ENCODE results near the gene CYP4B1.

DNA sequence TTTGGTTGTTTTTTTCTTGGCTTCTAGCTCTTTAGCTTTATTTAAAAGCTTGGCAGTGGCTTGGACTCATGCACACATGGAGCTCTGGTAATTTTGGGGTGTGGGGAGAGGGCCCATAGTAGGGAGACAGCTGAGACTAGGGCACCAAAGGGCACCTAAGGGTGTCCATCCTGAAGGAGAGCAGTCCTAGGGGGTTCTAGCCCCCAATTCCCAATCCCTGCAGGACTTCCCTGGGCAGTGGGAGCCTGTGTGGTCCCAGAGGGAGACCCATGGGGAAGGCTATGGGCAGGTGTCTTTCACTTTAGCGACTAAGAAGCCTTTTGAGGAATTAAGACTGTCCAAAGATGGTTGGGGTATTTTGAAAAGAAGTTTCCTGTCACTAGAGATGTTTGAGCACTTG lies 6.9 kb downstream of the CYP4B1 start:
- TF ChIP-seq, protein P1, sequence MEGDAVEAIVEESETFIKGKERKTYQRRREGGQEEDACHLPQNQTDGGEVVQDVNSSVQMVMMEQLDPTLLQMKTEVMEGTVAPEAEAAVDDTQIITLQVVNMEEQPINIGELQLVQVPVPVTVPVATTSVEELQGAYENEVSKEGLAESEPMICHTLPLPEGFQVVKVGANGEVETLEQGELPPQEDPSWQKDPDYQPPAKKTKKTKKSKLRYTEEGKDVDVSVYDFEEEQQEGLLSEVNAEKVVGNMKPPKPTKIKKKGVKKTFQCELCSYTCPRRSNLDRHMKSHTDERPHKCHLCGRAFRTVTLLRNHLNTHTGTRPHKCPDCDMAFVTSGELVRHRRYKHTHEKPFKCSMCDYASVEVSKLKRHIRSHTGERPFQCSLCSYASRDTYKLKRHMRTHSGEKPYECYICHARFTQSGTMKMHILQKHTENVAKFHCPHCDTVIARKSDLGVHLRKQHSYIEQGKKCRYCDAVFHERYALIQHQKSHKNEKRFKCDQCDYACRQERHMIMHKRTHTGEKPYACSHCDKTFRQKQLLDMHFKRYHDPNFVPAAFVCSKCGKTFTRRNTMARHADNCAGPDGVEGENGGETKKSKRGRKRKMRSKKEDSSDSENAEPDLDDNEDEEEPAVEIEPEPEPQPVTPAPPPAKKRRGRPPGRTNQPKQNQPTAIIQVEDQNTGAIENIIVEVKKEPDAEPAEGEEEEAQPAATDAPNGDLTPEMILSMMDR (IDR thresholded peaks at IDR 0.05; ENCODE audit: low read length): no peak
- TF ChIP-seq EZH2 (IDR thresholded peaks at IDR 0.05; ENCODE audit: borderline replicate concordance, low read length): no peak

Measured in OCI-LY1 (cell line).